HG02610 (cell line): Measurements from ENCODE around the gene PRDM16.

Experiments used
- ATAC-seq: cut with Tn5 transposase; IDR thresholded peaks from one replicate; pipeline ENCODE4 v1.9.1; 2021; ENCODE audit warnings: mild to moderate bottlenecking, moderate library complexity; ENCODE audit not compliant: unreplicated experiment

The PRDM16 gene

GRCh38 chr1:3475839-3476573 is 407.0 kb downstream of the PRDM16 start:
- no peak for ATAC-seq

DNA sequence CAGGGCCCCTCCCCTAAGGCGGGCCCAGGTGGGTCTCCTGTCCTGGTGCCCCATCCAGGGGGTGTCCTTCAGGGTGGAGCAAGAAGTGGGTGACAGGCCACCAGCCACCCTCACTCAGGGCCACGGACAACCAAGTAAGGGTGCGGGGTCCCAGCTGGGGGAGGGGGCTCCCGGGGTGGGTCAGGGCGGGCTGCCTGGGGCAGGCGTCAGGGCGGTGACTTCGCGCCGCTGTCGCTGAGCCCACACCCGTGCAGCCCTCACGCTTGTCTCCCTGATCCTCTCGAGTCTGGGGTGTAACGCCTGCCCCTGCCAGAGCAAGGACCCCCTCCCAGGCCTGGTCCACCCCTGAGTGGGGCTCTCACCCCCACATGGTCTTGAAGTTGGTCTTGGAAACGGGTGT is 407.7 kb downstream of the PRDM16 start:
- no peak for ATAC-seq

- no peak for ATAC-seq
These were observed 408.4 kb downstream of the PRDM16 start for GRCh38 chr1:3477241-3477995.

DNA sequence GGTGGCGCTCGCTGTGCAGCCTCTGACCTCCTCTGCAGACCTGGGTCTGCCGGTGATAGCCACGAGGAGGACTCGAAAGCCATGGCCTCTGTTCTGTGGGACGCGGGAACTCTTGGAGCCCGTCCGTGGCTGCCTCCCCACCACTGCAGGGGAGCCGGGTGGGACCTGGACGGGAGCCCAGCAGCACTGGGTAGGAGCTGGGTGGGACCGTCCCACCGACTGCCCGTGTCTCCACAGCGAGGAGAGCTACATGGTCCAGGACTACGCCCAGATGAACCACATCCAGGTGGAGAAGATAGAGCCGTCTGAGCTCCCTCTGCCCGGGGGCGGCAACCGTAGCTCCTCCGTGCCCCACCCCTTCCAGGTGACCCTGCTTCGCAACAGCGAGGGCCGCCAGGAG is 409.2 kb downstream of the PRDM16 start:
- no peak for ATAC-seq

GRCh38 chr1:3479511-3480368 is 410.7 kb downstream of the PRDM16 start:
- ATAC-seq = no peak

DNA sequence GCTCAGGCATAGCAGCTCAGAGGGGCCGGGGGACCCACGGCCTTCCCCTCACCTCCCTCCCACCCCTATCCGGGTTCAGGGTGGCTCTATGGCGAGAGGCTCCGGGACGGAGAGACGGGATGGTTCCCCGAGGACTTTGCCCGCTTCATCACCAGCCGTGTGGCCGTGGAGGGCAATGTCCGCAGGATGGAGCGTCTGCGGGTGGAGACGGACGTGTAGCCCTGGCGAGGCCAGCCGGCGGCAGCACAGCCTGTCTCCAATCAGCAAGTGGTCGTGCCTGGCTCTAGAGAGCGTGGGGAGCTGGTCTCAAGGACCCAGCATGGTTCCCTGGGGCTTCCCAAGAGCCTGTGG is 411.3 kb downstream of the PRDM16 start:
- no peak for ATAC-seq

- no peak for ATAC-seq
These were observed 412.0 kb downstream of the PRDM16 start for GRCh38 chr1:3481046-3481445.

DNA sequence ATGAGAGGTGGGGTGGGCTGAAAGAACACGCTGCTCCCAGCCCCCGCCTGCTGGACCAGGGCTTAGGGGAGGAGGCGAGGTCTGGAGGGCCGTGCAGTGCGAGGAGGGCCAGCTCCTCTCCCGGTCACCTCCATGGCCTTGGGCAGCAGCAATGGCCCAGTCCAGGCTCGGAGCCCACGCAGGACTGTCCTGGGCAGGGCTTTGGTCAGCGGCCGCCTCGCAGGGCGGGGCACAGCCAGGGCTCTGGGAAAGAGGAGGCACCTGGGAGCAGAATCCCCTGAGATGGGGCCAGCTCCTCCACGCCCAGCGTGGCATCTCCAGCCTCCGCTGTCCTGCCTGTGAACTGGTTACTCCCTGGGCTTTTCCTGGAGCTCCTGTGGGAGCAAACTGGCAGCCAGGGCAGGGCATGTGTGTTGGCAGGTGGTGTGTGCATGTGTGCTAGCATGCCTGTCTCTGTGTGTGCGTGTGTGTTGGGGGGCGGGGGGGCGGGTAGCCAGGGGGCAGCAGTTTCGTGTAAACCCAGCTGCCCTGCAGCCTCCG is 412.9 kb downstream of the PRDM16 start:
- ATAC-seq = no peak

- no peak for ATAC-seq
These were observed 413.4 kb downstream of the PRDM16 start for GRCh38 chr1:3482378-3482849.

DNA sequence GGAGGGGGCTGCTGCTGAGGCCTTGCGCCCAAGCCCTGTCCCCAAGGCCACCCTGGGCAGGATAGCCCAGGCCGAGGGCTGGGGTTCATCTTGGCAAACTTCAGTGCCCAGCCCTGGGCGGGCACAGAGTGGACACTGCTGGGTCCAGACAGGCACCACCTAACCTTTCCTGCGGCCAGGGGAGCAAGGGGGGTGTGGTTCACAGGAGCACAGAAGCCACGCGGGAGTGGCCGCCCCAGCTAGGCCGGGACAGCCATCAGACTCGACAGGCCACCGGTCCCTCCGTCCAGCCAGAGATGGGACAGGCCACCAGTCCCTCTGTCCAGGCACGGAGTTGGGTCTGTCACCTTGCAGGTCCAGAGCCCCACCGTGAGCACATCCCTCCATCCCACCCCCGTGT is 414.4 kb downstream of the PRDM16 start:
- ATAC-seq = no peak

GRCh38 chr1:3483801-3484444 is 414.9 kb downstream of the PRDM16 start:
- no peak for ATAC-seq

GRCh38 chr1:3485016-3485415 is 416.0 kb downstream of the PRDM16 start:
- ATAC-seq = no peak
